ENCODE data around the gene PAIP2B. TPM values are rescaled to one million over a fixed set of nuclear protein-coding genes. Genes with fewer than 3 reads are reported as not detected.

PAIP2B gene
- total RNA-seq, 4 donors from 2014 or later = 6.5 to 13.9 (median 9.9) TPM

DNA sequence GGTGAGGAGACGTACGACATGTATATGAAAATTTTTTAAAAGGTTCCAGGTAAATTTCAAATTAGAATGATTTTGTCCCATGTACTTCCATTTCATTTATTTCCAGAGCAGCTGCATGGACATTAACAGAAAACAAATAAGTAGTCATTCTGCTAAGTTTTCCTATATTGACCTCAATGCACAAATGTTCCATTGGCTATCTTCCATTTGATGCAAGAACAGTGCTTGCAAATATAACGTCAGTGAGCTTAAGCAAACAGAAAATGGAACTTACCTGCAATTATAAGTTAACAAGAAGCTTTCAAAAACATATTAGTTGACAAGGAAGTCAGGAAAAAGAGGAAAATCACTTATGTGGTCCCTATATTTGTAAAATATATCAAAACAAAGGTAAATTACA lies 16.6 kb downstream of the PAIP2B start:
- H3K9me3 ChIP-seq = no peaks in the 10 kb centered on the region
- no peaks in the 10 kb centered on the region for H3K36me3 ChIP-seq
- TF ChIP-seq POLR2A (IDR thresholded peaks at IDR 0.05) = no peak
- TF ChIP-seq, protein P1, sequence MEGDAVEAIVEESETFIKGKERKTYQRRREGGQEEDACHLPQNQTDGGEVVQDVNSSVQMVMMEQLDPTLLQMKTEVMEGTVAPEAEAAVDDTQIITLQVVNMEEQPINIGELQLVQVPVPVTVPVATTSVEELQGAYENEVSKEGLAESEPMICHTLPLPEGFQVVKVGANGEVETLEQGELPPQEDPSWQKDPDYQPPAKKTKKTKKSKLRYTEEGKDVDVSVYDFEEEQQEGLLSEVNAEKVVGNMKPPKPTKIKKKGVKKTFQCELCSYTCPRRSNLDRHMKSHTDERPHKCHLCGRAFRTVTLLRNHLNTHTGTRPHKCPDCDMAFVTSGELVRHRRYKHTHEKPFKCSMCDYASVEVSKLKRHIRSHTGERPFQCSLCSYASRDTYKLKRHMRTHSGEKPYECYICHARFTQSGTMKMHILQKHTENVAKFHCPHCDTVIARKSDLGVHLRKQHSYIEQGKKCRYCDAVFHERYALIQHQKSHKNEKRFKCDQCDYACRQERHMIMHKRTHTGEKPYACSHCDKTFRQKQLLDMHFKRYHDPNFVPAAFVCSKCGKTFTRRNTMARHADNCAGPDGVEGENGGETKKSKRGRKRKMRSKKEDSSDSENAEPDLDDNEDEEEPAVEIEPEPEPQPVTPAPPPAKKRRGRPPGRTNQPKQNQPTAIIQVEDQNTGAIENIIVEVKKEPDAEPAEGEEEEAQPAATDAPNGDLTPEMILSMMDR (IDR thresholded peaks at IDR 0.05) = no peak
- H3K4me3 ChIP-seq = no peak overlapping the region
- peaks cover 0 to 15% (median 0%) of the 10 kb centered on the region in 3 donors for H3K4me1 ChIP-seq
- H3K27ac ChIP-seq = no peak overlapping the region
- H3K27me3 ChIP-seq = no peaks in the 10 kb centered on the region
- 77 to 81% methylated on average over 3 of the region's 3 CpGs for WGBS, 2 donors
- DNase-seq = no peak
- intact Hi-C loops (cut with DNase I) = no loop called here

DNA sequence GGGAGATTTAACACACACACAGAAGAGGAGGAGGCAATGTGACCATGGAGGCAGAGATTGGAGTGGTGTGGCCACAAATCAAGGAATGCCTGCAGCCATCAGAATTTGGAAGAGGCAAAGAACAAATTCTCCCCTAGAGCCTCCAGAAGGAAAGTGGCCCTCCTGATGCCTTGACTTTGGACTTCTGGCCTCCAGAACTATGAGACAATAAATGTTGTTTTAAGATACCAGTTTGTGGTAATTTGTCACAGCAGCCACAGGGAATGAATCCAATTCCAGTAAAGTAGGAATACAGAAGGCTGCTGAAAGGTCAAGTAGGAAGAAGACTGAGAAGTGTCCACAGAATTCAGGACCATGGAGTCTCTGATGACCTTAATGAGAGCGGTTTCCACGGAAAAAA lies 18.1 kb downstream of the PAIP2B start:
- intact Hi-C loops (cut with DNase I) = no loop called here
- no peak overlapping the region for H3K27ac ChIP-seq
- whole genome bisulfite sequencing, 2 donors = 31 to 37% methylated on average over 2 of the region's 2 CpGs

DNA sequence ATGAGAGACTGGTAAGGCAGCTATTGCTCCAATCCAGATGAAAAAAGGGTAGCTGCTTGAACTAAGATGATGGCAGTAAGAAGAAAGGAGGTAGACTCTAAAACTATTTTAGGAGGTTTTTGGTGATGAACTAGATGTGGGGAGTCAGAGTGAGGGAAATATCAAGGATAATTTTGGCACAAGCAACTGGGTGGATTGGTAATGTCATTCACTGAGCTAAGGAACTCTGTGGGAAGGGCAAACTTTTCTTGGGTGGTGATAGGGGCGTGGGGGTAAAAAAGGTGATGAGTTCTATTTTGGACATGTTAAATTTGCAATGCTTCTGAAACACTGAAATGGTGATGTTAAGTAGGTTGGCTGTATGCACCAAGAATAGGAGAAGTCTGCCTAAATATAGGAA lies 19.3 kb downstream of the PAIP2B start:
- TF ChIP-seq POLR2A (IDR thresholded peaks at IDR 0.05) = no peak
- TF ChIP-seq, protein P1 (IDR thresholded peaks at IDR 0.05) = no peak
- H3K4me1 ChIP-seq = no peaks in the 10 kb centered on the region
- H3K36me3 ChIP-seq = peaks cover 0 to under 1% (median 0%) of the 10 kb centered on the region in 3 donors
- H3K9me3 ChIP-seq = no peaks in the 10 kb centered on the region
- 86 to 90% methylated on average over 1 of the region's 1 CpG for WGBS, 2 donors
- no peak overlapping the region for H3K27ac ChIP-seq
- no peaks in the 10 kb centered on the region for H3K27me3 ChIP-seq
- intact Hi-C loops (cut with DNase I) = no loop called here
- DNase-seq = no peak
- no peak overlapping the region for H3K4me3 ChIP-seq

More for the DNA sequence above, 18.1 kb downstream of the PAIP2B start:
- Histone ChIP-seq H3K4me1 (no peaks in the 10 kb centered on the region), H3K36me3 (no peaks in the 10 kb centered on the region), H3K27me3 (no peaks in the 10 kb centered on the region), H3K4me3 (no peak overlapping the region), H3K9me3 (no peaks in the 10 kb centered on the region)
- DNase-seq = no peak
- TF ChIP-seq POLR2A (IDR thresholded peaks at IDR 0.05) = no peak
- TF ChIP-seq, protein P1 (IDR thresholded peaks at IDR 0.05) = no peak

DNA sequence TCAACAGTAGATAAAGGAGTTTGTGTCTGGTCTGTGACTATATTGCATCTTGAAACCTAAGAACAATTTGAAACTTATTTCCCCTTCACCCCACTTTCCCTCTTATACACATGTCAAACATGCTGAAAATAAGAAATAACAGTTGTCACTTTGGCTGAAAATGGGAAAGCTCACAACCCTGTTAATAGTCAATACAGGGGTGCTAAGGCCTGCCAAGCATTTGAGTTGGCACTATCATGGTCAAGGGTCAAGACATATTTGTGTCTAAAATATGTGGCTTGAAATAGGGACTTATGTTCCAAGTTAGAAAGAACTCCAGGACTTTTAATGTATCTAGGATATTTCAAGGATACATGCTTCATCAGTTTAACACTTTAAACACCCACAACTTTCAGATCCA lies 20.6 kb downstream of the PAIP2B start:
- intact Hi-C loops (cut with DNase I) = no loop called here
- no peak overlapping the region for H3K27ac ChIP-seq
- TF ChIP-seq, protein P1 (IDR thresholded peaks at IDR 0.05) = no peak
- no peak for TF ChIP-seq POLR2A (IDR thresholded peaks at IDR 0.05)
- no peaks in the 10 kb centered on the region for H3K27me3 ChIP-seq
- DNase-seq = no peak
- H3K36me3 ChIP-seq = peaks cover 0 to 13% (median 0%) of the 10 kb centered on the region in 3 donors
- H3K4me1 ChIP-seq = no peaks in the 10 kb centered on the region
- no peak overlapping the region for H3K4me3 ChIP-seq
- H3K9me3 ChIP-seq = no peaks in the 10 kb centered on the region

DNA sequence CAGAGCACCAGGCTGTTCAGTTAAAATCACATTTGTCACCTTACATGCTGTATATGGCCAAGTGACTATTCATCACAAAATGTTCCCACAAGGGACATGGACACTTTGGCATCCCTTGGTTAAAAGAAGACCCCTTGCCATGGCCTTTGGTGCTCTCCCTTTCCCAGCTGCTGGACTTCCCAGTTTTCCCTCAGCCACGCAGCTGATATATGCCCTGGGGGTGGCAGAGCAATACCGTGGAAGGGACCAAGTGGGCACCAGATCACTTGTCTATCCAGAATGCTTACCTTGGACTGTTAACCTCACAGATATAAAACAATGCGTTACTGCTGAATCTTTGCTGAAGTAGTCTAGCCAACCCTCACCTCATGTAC lies 35.3 kb downstream of the PAIP2B start:
- no peak for TF ChIP-seq POLR2A (IDR thresholded peaks at IDR 0.05)
- TF ChIP-seq, protein P1 (IDR thresholded peaks at IDR 0.05) = no peak
- Histone ChIP-seq H3K4me1 (no peaks in the 10 kb centered on the region), H3K4me3 (no peak overlapping the region), H3K9me3 (no peaks in the 10 kb centered on the region), H3K27ac (no peak overlapping the region), H3K27me3 (no peaks in the 10 kb centered on the region), H3K36me3 (peaks cover 0 to 26% (median 0%) of the 10 kb centered on the region in 3 donors)
- 68 to 73% methylated on average over 3 of the region's 3 CpGs for WGBS, 2 donors
- DNase-seq = no peak
- intact Hi-C loops (cut with DNase I) = no loop called here

Data from esophagus squamous epithelium (tissue), 5 donors.